Occipital lobe (tissue), 2 donors: ENCODE measurements around the gene C1QTNF12. TPM values are rescaled to one million over a fixed set of nuclear protein-coding genes. Genes with fewer than 3 reads are reported as not detected.
"Not testable (repeated sequence)": the region's sequence is repeated elsewhere in the genome, so short reads cannot be mapped to it uniquely, and the experiment has no call there.

Experiments used
- DNase-seq: peaks from one replicate; lab custom pipeline; 2025; lab: John Stamatoyannopoulos, UW
- total RNA-seq: library from RNA; depleted of rRNA; stranded (reverse); fragments of >200 nt; gene quantifications from one replicate; pipeline ENCODE4 v1.2.3, GENCODE V29; 2014

The C1QTNF12 gene
- total RNA-seq, 1 donor from 2014 or later = not detected

DNA sequence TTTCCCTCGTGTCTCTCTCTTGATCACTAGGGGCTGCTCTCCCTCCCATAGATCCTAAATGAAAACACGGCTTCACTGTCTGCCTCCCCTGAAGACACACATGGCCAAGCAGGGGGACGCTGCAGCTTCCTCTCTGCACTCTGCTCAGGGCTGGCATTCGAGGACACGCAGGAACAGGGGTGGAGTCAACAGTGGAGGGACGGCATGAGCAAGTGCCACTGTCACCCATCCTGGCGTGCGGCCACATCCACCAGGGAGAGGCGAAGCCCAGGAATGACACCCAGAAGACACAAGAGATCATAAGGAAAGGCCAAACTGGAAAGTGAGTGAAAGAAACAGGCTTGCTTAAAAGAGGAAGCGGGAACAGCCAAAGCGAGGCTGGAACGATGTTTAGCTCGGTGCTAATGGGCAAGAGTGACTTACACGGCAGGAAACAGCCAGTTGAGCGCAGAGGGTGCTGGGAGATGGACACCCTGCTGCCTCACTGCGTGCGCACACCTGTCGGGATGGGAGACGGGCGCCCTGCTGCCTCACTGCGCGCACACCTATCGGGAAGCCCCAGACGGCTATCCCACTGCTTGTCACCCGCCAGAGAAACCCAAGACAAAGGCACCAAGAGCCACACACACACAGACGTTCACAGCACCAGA, 13.6 kb upstream of the C1QTNF12 start:
- DNase-seq = no peak

- no peak for DNase-seq
Observed at GRCh38 chr1:1259540-1259939, 13.0 kb upstream of the C1QTNF12 start.

GRCh38 chr1:1259119-1259488, 12.6 kb upstream of the C1QTNF12 start:
- DNase-seq = no peak

- DNase-seq = no peak
Observed at GRCh38 chr1:1256956-1257871, 10.7 kb upstream of the C1QTNF12 start.

- DNase-seq = no peak
Observed at GRCh38 chr1:1255611-1256010, 9.1 kb upstream of the C1QTNF12 start.

DNA sequence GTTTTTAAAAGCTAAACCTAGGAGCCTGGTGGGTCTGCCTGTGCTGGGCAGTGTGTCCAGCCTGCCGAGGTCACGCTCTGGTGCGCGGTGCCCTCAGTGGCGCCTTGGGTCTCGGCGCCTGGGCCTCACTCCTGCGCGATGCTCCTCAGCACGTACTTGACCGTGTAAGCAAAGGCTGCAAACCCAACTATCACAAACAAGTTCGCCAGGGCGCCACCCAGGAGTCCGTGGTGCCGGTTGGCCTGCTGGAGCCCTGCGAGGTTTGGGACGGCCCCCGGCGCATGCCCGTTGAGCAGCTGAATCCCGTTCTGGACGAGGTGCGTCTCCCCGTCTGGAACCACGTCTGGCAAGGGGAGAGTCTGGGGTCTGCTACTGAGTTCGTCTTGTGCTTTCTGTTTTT, 8.6 kb upstream of the C1QTNF12 start:
- DNase-seq = no peak

DNA sequence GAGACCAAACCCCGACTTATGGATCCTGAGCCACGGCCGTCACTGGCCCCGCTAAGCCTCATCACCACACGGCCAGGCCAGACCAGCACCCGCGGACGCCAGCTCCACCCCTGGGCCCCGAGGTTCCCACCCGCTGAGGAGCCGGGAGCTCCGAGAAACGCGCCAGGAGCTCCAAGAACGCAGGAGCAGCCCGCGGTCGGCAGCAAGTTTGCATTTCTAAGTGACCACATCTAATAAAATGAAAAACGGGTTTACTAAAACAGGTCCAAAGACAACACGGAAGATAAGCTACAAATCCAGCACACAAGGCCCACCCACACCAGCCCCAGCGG, 8.1 kb upstream of the C1QTNF12 start:
- no peak for DNase-seq

DNA sequence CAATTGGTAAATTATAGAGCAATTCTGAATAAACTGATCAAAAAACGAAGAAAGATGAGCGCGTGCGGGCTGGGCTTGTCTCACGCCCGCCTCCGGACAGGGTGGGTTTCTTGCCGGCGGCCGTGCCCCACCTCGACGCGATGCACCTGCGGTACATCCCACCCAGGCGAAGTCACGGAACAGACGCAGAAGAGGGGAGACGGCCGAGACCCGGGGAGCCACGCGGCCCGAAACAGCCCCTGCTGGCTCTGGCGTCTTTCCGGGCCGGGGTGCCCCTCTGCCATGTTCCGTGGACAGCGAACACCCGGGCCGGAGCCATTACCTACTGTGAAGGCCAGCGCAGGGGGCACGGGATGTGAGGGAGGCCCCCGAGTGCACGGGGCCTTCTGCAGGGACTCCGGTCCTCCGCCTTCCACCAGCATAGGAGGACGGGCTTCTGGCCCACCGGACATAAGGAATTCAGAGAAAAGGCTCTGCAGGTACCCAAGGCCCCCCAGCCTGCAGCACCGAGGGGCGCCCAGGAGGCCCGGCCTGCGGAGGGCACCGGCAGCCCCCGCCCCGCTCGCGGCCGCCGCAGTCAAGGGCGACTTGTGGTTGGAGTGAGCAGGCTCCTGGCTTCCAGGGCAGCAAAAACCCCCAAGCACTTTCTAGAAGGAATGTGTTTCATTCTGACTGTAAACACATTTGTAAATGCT, 7.6 kb upstream of the C1QTNF12 start:
- no peak for DNase-seq

- DNase-seq = no peak
Observed at GRCh38 chr1:1253314-1253713, 6.8 kb upstream of the C1QTNF12 start.

GRCh38 chr1:1250786-1251284, 4.3 kb upstream of the C1QTNF12 start:
- no peak for DNase-seq

DNA sequence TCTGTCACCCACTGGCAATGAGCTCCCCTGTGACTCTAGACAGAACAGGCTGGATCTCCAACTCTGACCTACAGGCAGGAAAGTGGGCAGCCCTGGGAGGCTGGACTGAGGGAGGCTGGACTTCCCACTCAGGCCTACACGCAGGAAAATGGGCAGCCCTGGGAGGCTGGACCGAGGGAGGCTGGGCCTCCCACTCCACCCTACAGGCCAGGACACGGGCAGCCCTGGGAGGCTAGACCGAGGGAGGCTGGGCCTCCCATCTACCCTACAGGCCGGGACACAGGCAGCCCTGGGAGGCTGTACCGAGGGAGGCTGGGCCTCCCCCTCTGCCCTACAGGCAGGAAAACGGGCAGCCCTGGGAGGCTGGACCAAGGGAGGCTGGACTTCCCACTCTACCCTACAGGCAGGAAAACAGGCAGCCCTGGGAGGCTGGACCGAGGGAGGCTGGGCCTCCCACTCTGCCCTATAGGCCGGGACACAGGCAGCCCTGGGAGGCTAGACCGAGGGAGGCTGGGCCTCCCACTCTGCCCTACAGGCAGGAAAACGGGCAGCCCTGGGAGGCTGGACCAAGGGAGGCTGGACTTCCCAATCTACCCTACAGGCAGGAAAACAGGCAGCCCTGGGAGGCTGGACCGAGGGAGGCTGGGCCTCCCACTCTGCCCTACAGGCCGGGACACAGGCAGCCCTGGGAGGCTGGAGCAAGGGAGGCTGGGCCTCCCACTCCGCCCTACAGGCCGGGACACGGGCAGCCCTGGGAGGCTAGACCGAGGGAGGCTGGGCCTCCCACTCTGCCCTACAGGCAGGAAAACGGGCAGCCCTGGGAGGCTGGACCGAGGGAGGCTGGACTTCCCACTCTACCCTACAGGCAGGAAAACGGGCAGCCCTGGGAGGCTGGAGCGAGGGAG, 1.7 kb upstream of the C1QTNF12 start:
- not testable (repeated sequence) for DNase-seq

DNA sequence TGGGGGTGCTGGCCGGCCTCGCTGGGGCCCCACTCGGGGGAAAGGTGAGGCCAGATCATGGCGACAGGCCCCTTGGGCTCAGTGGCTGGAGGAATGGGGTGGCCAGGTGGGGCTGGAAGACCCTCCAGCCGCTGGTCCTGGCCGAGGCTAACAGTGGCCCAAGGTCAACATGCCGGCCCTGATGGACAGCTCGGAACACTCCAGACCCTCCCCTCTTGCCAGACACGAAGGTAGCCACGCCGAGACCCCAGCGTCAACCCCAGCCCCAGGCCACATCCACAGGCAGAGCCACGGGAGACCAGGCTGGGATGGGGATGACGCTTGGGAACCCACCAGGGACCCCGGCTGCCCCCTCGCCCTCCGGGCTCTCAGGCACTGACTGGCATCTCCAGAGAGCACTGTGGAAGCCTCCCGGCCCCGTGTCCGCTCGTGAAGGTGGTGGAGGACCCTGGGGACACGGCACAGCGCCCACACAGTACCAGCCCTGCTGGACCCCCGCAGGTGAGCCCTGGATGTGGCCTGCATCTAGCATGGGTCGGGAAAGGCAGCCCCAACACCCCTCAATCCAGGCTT, 905 bp upstream of the C1QTNF12 start:
- no peak for DNase-seq

DNA sequence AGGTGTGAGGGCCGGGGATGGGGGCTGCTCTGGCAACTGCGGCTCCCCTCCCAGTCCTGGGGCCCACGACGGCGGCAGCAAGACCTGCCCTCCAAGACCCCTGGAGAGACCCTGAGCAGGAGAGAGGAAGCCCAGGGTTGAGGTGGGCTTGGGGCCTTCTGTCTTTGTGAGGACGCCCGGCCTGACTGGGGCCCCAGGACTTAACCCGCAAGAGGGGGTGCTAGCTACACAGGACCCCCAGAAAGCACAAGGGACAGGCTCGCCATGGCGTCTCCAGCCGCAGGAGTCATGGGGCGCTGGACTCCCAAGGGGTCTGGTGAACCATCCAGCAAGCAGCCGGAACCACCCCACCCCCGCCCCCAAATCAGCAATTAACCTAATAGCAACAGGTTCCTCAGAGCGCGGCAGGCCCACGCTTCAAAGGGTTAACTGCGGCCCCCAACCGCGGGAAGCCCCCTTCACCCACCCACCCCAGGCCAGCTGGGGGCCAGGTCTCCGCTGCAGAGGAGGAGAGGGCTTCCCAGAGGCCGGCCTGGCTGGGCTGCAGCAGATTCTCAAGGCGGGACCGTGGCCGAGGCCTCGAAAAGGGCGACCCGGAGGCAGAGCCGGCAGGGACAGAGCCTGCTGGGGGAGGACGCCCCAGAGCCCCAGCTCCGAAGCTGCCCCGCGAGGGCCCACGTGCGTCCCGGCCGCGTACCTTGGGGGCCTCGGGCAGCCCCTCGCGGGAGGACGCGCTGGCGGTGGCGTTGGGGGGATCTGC, 525 bp downstream of the C1QTNF12 start:
- no peak for DNase-seq

DNA sequence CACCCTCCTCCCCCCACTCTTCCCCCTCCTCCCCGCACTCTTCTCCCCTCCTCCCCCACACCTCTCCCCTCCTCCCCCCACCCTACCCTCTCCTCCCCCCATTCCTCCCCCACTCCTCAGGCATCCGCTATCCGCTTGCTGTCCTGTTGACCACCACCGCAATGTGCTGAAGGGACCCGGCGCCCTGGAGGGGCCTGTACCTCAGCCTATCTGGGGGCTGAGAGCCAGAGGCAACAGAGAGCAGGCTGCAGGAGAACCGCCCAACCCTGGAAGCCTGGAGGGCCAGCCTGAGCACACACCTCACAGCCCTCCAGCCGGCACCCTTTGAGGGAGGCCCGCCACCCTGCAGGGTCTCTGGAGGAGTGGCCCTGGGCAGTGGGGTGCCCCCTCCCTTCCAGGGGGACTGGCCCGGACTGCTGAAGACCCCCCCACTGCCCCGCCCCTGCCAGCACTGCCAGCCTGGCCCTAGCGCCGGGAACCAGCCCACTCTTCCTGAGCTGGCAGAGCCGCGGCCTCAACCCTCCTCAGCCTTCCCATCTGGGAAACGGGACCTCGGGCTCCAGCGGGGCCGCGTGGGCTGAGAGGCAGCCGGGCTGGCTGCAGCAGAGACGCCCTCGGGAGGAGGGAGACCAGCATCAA, 1.2 kb downstream of the C1QTNF12 start:
- DNase-seq = no peak

GRCh38 chr1:1244192-1244811, 2.2 kb downstream of the C1QTNF12 start:
- DNase-seq = no peak

- no peak for DNase-seq
Observed at GRCh38 chr1:1243807-1244191, 2.7 kb downstream of the C1QTNF12 start.

DNA sequence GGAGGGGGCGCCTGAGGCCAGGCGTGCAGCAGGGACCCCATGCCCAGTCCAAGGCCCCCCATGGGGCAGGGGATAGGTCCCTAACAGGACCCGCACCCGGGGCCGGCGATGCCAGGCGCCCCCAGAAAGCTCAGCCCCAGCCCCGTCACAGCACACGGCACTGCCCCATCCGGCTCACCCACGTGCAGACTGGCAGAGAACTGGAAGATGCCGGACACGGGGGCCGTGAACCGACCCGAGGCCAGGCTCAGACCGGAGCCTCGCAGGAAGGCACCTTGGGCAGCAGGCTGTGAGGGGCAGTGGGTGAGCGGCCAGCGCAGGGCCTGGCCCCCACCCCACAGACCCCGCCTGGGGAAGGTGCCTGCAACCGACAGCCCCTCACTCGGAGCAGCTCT, 3.3 kb downstream of the C1QTNF12 start:
- DNase-seq = no peak

GRCh38 chr1:1242461-1243265, 3.9 kb downstream of the C1QTNF12 start:
- no peak for DNase-seq
